HG03520 (cell line): ENCODE measurements around the gene BTNL3.

Experiments used
- ATAC-seq: cut with Tn5 transposase; IDR thresholded peaks from one replicate; pipeline ENCODE4 v1.9.1; 2021; ENCODE audit warnings: mild to moderate bottlenecking, moderate library complexity; ENCODE audit not compliant: unreplicated experiment

The BTNL3 gene

GRCh38 chr5:181020688-181021087, 32.0 kb downstream of the BTNL3 start:
- no peak for ATAC-seq

GRCh38 chr5:181024245-181025064, 35.8 kb downstream of the BTNL3 start:
- no peak for ATAC-seq

GRCh38 chr5:181027452-181028031, 38.9 kb downstream of the BTNL3 start:
- no peak for ATAC-seq

- ATAC-seq, result no peak
Measured at GRCh38 chr5:181028032-181028819, 39.6 kb downstream of the BTNL3 start.

- ATAC-seq, result no peak
Measured at GRCh38 chr5:181031716-181032115, 43.1 kb downstream of the BTNL3 start.

GRCh38 chr5:181035991-181036815, 47.6 kb downstream of the BTNL3 start:
- ATAC-seq, result no peak

- no peak for ATAC-seq
Measured at GRCh38 chr5:181036816-181037364, 48.2 kb downstream of the BTNL3 start.

- no peak for ATAC-seq
Measured at GRCh38 chr5:181037365-181037861, 48.8 kb downstream of the BTNL3 start.

- no peak for ATAC-seq
Measured at GRCh38 chr5:181039471-181039870, 50.8 kb downstream of the BTNL3 start.

GRCh38 chr5:181039931-181040630, 51.4 kb downstream of the BTNL3 start, which contains the start of gene BTNL9:
Gene BTNL9, plus strand, starts transcription at chr5:181040266. Its CDS starts 5,224 bp downstream, at chr5:181045490.
- ATAC-seq, result no peak

GRCh38 chr5:181040631-181040945, 51.9 kb downstream of the BTNL3 start:
- no peak for ATAC-seq

- no peak for ATAC-seq
Measured at GRCh38 chr5:181041043-181041442, 52.4 kb downstream of the BTNL3 start.

- no peak for ATAC-seq
Measured at GRCh38 chr5:181042036-181042713, 53.5 kb downstream of the BTNL3 start.

GRCh38 chr5:181042722-181043121, 54.1 kb downstream of the BTNL3 start:
- no peak for ATAC-seq

- no peak for ATAC-seq
Measured at GRCh38 chr5:181043285-181044092, 54.8 kb downstream of the BTNL3 start.

GRCh38 chr5:181044093-181044599, 55.5 kb downstream of the BTNL3 start:
- no peak for ATAC-seq

- no peak for ATAC-seq
Measured at GRCh38 chr5:181044662-181045305, 56.1 kb downstream of the BTNL3 start.

GRCh38 chr5:181045316-181045715, 56.7 kb downstream of the BTNL3 start:
- no peak for ATAC-seq
